SU-DHL-6 (cell line): Measurements from ENCODE around the gene COL4A1.

ENCODE experiments used
- CTCF ChIP-seq: fragments of 200-600 bp; sonication (generic); IDR thresholded peaks from one replicate; pipeline ENCODE4 v1.5.1; 2017; ENCODE audit warnings: antibody characterized with exemption, mild to moderate bottlenecking, low read length, moderate library complexity; ENCODE audit not compliant: insufficient read depth, poor library complexity, severe bottlenecking
- EZH2phosphoT487 ChIP-seq: fragments of 200-600 bp; sonication (generic), shearing (Covaris generic); conservative IDR thresholded peaks from 2 replicates; pipeline ENCODE4 v1.6.1; 2018; ENCODE audit warnings: mild to moderate bottlenecking, antibody characterized with exemption, low read length, moderate library complexity, mixed read lengths

DNA sequence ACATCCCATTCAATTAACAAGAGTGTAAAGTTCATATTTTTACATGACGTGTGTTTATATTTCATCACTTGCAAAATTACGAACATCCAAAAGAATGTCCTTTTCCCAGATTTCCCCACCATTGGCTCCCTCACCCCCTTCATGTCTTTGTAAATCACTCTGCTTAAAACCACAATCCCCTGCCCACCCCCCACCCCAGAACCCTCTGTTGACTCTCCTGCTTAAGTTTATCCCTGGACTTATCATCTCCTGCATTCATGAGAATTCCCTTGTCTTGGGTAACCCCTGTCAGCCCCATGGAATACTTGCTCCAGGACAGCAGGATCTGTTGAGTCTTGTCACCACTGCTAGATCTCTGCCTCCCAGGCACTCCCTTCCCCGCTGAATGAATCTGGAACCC is 109.9 kb downstream of the COL4A1 start:
- no peak for TF ChIP-seq CTCF
- TF ChIP-seq EZH2phosphoT487: no peak
